Stimulated activated CD4-positive, alpha-beta T cell treated with anti-CD3 and anti-CD28 coated beads, Interleukin-1b, Interleukin-23, amount 100 ng/mL, for 48 hours (primary cell): Measurements from ENCODE around the gene ADGRE2.

ENCODE experiments used
- DNase-seq: peaks from one replicate; pipeline ENCODE4 v3.0.0-alpha.2; 2020

Gene ADGRE2

GRCh38 chr19:14731200-14731599, 47.2 kb downstream of the ADGRE2 start:
- no peak for DNase-seq

DNA sequence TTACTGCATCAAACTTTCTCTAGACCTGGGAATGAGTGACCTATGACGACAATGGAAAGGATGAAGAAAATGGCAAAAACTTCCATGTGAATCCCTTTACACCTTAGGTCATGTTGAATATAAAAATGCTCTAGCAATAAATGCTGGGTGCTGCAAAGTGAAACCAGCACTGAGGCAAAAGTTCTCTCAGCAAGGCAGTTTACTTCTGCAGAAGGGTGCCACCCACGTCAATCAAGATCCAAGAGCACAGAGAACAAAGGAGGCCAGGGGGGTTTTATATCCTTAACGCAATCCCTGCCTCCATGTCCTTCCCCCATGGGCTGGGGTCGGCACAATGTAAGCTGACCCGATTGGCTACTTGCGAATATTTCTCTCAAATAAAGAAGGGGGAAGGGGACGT, 49.8 kb downstream of the ADGRE2 start:
- DNase-seq: no peak

- no peak for DNase-seq
Observed at GRCh38 chr19:14722127-14722526, 56.2 kb downstream of the ADGRE2 start.

DNA sequence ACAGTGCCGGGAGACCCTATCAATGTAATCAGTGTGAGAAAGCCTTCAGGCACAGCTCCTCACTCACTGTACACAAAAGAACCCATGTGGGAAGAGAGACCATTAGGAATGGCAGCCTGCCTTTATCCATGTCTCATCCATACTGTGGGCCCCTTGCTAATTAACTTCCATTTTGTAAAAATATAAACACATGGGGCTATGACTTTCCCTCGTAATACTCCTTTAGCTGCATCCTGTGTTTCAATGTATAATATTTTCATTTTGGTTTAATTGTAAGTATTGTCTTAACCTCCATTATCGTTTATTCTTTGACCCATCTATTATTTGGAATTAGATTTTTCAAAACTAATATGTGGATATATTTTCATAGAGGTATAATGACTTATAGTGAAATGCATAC, 59.2 kb downstream of the ADGRE2 start:
- no peak for DNase-seq

DNA sequence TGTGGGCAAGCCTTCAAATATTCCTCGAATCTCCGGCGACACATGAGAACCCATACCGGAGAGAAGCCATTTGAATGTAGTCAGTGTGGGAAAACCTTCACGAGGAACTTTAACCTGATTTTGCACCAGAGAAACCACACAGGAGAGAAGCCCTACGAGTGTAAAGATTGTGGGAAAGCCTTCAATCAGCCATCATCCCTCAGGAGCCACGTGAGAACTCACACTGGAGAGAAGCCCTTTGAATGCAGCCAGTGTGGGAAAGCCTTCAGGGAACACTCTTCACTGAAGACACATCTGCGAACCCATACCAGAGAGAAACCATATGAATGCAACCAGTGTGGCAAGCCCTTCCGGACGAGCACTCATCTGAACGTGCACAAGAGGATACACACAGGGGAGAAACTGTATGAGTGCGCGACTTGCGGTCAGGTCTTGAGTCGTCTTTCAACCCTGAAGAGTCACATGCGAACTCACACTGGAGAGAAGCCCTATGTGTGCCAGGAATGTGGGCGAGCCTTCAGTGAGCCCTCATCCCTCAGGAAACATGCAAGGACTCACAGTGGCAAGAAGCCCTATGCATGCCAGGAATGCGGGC, 59.7 kb downstream of the ADGRE2 start:
- DNase-seq: no peak

- DNase-seq: no peak
Observed at GRCh38 chr19:14715841-14716240, 62.5 kb downstream of the ADGRE2 start.

DNA sequence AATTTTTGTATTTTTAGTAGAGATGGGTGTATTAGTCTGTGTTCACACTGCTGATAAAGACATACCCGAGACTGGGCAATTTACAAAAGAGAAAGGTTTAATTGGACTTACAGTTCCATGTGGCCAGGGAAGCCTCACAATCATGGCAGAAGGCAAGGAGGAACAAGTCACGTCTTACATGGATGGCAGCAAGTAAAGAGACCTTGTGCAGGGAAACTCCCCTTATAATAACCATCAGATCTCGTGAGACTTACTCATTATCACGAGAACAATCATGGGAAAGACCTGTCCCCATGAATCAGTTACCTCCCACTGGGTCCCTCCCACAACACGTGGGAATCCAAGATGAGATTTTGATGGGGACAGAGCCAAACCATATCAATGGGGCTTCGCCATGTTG, 73.9 kb downstream of the ADGRE2 start:
- no peak for DNase-seq

GRCh38 chr19:14703833-14704232, 74.5 kb downstream of the ADGRE2 start:
- no peak for DNase-seq

GRCh38 chr19:14700711-14701375, 77.5 kb downstream of the ADGRE2 start:
- DNase-seq: no peak

DNA sequence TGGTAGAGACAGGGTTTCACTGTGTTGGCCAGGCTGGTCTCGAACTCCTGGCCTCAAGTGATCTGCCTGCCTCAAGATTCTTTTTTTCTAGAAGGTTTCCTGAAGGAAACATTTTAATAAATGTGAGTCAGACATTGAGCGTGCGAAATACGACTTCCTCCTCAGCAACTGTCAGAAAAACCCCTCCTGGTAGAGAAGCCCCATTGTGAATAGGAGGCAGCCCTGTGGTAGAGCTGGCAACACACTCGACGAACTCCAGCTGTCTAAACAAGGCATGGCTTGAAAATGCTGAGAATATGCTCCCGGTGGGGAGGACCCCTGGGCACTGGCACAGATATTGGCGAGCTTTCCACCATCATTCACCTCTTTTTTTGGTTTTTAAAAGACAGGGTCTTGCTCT, 78.7 kb downstream of the ADGRE2 start:
- no peak for DNase-seq

- DNase-seq: no peak
Observed at GRCh38 chr19:14695471-14695870, 82.9 kb downstream of the ADGRE2 start.

GRCh38 chr19:14694641-14695266, 83.6 kb downstream of the ADGRE2 start:
- DNase-seq: no peak

DNA sequence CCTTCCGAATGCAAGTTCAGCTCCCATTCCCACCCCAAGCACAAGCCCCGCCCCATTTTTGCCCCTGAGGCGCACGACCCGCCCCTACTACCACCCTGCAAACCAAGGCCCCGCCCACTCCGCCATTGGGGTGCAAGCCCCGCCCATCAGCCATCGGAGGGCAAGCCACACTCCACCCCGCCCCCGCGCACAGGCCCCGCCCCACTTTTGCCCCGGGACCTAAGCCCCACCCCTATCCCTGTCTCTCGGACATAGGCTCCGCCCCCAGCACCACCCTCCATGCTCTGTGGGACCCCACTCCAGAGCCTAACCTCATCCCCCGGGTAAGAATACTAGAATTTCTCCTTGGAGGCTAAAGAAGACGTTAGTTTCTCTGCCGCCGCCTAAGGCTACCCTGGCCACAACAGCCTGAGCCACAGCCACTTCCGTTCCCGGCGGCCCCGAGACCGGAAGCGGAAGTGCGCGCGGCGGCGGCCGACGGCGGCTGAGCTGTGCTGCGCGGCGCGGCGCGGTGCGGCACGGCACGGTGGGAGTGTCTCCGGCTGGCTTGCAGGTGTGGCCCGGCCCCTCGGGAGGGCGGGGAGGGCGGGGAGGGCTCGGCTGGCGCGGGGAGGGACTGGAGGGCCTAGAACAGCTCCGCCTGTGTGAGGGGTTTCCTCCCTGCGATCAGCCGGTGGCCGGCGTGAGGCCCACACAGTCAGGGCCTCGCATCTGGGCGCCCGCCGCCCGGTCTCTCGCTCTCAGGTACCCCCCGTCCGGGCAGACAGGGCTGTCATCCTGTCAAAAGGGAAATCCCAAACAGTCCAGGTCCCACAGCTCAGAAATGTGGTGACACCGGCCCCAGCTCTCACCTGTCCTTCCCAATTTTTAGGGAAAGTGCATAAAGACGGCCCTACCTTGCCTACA, 88.5 kb downstream of the ADGRE2 start, which contains the start of gene ZNF333:
Gene ZNF333 (plus strand): TSS at position 451 of the 906 bp plus-strand sequence. CDS start 3,444 bp downstream, outside the sequence.
- DNase-seq: peak; percentile 98

DNA sequence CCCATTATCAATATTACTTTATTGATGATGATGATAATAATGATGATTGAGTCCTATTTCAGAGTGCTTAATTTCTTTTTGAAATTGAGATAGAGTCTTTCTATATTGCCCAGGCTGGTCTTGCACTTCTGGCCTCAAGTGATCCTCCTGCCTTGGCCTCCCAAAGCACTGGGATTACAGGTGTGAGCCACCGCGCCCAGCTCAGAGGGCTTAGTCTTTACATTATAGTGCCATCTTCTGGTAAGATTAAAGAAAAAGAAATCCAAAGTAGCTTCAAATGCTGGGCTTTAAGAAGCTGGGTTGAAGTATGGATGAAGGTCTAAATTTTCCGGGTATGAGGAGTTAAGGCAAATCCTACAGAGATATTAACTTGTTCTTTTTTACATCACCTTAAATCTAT, 91.9 kb downstream of the ADGRE2 start:
- peak; percentile 32 for DNase-seq

GRCh38 chr19:14683439-14683838, 94.9 kb downstream of the ADGRE2 start:
- DNase-seq: no peak
